Measurements from ENCODE around the gene RNF41.

- TF ChIP-seq CTCF (IDR thresholded peaks at IDR 0.05) (no peak), POLR2A (IDR thresholded peaks at IDR 0.05) (no peak), EP300 (IDR thresholded peaks at IDR 0.05) (no peak)
Observed at GRCh38 chr12:56220611-56221231, 1.0 kb downstream of the RNF41 start.
